Testis (tissue), 2 donors: ENCODE results near the gene ACO2.

Source experiments
- POLR2A ChIP-seq: fragments of 450-650 bp; IDR thresholded peaks from one replicate; pipeline ENCODE4 v1.6.1; 2017; ENCODE audit warnings: antibody characterized with exemption, mild to moderate bottlenecking, moderate library complexity
- TF ChIP-seq, protein P1 (sequence below), 3 experiments: fragments of 450-650 bp in 2 of 3; fragments of 200-600 bp in 1 of 3; sonication (generic) in 1 of 3; IDR thresholded peaks; one replicate each; pipeline ENCODE4 v1.5.1; 2016 to 2019; ENCODE audit warnings: antibody characterized with exemption in 3 of 3, mild to moderate bottlenecking in 2 of 3, moderate library complexity in 1 of 3

DNA sequence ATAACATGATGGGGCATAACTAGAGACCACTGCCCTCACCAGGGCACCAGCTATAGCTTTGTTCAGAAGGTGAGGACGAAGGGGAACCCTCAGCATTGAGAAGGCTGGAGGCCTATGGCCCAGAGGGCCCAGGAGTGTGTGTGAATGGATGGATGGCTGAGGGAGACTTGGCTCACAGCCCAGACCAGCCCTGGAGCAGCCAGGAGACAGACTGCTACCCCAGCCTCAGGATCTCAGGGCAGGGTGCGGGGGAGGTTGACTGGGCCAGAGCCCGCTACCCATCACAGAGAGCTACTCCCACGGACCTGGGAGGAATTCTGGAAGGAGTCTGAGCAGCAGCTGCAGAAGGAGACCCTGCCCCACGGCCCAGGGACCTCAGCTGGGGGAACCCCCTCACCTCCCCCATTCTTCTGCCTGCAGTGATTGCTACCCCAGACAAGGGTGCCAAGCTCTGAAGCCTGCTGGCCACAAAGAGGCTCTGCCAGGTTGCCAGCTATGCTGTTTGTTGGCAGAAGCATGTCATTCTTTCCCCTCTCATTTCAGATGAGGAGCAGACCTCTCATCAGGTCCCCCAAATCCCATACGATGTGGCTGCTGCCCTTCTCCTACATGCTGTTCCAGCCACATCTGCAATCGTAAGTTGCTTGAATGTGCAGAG, 86.5 kb downstream of the ACO2 start:
- TF ChIP-seq, protein P1, sequence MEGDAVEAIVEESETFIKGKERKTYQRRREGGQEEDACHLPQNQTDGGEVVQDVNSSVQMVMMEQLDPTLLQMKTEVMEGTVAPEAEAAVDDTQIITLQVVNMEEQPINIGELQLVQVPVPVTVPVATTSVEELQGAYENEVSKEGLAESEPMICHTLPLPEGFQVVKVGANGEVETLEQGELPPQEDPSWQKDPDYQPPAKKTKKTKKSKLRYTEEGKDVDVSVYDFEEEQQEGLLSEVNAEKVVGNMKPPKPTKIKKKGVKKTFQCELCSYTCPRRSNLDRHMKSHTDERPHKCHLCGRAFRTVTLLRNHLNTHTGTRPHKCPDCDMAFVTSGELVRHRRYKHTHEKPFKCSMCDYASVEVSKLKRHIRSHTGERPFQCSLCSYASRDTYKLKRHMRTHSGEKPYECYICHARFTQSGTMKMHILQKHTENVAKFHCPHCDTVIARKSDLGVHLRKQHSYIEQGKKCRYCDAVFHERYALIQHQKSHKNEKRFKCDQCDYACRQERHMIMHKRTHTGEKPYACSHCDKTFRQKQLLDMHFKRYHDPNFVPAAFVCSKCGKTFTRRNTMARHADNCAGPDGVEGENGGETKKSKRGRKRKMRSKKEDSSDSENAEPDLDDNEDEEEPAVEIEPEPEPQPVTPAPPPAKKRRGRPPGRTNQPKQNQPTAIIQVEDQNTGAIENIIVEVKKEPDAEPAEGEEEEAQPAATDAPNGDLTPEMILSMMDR (IDR thresholded peaks at IDR 0.05) = no peak
- no peak for TF ChIP-seq POLR2A
